GM08714 (cell line): ENCODE data around the gene PRDM1.
"Not testable (repeated sequence)": the region's sequence is repeated elsewhere in the genome, so short reads cannot be mapped to it uniquely, and the experiment has no call there.

Source experiments
- H3K4me3 ChIP-seq: fragments of 200-500 bp; sonication (Bioruptor generic); 2 replicates; pipeline ENCODE4 v1.5.1; 2014; ENCODE audit warnings: mild to moderate bottlenecking, low read length, inconsistent platforms
- ZNF274 ChIP-seq: IDR thresholded peaks from 2 replicates; pipeline ENCODE4 v1.6.1; 2012; ENCODE audit warnings: mild to moderate bottlenecking, low read depth, low read length

PRDM1 gene

DNA sequence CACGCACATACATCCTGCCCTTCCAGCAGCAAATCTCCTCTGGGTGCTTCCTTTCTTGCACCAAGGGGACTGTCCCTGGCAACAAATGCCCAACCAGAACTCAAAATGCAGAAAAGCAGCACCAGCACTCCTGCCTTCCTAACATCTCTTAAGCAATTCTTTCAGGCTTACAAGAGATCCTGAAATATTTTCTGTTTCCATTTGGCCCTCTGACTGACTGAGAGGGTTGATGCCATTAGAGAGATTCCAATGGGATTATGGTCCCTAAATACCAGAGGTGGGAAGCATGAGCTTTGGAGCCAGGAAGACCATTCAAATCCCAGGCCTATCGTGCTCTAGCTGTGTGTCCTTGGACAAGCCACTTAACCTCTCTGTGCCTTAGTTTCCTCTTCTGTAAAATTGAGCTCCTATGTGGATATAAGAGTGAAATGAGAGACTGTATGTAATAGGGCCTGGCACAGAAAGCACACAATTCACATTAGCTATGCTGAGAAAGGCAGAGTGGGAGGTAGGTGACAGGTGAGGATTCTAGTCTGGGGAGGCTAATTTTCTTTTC lies 56.8 kb downstream of the PRDM1 start:
- no peak overlapping the region; the same call in 1 of the 2 replicates for H3K4me3 ChIP-seq
- TF ChIP-seq ZNF274, result no peak

DNA sequence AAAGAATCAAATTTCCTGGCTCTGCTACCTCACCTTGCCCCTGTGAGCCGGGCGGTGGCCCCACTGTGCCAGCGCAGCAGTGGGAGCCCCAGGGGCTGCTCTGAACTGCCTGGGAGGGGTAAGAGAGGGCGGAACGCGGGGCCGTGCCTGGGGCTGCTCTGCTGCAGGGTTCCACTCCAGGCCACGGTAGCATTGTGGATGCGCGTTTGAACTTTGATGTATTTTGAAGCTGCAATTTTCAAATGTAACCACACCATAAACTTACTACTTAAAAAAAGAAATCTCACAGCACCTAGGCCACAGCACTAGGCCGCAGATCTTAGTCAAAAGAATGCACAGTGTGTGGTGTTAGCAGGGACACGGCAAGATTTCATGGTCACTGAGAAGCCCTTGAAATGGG lies 57.5 kb downstream of the PRDM1 start:
- H3K4me3 ChIP-seq, result no peak overlapping the region
- no peak for TF ChIP-seq ZNF274

DNA sequence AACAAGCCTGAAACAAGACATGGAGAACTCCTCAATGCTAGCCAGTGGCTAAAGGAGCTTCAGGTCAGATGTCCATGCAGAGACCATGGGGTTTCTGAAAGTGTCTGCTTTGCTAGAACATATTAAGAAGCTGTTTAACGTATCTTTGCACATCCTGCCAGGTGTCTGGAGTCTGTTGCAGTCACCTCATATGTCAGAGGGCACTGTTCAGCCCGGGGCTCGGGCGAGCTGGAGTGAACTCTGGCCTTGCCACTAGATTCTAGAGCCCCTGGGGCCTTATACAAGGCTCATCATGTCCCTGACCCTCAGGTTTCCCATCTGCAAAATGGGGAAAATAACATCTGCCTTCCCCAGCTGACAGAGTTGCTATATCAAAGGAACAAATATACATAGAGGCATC lies 59.0 kb downstream of the PRDM1 start:
- no peak overlapping the region; the same call in 1 of the 2 replicates for H3K4me3 ChIP-seq
- TF ChIP-seq ZNF274, result no peak

DNA sequence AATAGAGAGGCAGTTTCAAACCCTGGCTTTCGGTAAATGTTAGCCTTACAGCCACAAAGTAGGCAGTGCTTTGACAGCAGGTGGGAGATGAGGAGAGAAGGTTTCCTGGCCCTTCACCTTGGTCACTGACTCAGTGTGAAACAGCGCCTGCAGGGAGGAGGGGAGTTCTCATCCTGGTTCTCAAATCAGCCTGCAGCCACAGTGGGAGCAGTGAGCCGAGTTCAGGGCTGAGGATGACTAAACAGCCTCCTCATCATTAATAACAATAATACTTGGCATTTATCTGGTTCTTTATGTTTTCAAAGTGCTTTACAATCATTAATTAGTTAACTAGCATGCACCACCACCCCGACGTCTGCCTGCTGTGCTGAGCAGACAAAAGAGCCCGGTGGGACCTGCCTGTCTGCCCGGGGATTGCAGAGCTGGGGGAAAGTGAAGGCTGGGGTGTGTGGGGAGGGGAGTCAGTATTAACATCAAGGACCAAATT lies 59.6 kb downstream of the PRDM1 start:
- TF ChIP-seq ZNF274, result no peak
- no peak overlapping the region for H3K4me3 ChIP-seq

DNA sequence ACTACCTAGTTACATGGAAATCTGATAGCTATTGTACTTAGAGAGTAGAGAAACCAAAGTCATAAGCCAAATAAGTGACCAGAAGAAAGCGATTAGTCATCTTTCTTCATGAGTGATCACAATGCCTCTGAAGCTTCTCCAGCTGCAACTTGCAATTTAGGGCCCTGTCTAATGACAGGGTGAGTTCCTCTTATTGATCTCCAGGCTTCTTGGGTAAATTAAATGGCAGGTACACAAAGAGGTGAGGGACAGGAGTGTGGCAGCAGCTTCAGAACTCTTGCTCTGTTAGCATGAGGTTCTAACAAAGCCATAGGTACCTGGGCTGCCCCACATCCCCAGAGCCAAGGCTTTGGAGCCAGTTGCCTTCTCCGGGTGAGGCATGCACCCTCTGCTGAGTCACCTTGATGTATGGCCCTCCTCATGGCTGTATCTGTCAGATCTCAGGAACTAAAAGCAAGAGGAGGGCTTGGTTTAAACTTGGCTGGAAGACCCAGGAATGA lies 60.8 kb downstream of the PRDM1 start:
- TF ChIP-seq ZNF274, result no peak
- H3K4me3 ChIP-seq, result no peak overlapping the region

DNA sequence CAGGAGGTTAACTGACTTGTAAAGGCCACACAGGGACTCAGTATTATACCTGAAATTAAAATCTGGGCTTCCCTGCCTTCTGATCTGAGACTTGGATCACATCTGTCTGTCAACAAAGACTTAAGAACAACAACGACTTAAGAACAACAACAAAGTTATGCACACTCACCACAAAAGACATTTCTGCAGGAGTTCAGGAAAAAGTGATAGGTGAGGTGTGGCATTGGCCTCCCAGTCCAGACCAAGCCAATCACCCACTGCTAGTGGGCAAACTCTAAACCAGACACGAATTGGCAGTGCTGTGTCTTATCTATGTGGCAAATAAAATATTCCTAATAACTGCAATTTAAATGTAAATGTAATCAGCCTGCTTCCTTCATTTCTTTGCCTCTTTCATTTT lies 61.3 kb downstream of the PRDM1 start:
- H3K4me3 ChIP-seq, result no peak overlapping the region
- no peak for TF ChIP-seq ZNF274

DNA sequence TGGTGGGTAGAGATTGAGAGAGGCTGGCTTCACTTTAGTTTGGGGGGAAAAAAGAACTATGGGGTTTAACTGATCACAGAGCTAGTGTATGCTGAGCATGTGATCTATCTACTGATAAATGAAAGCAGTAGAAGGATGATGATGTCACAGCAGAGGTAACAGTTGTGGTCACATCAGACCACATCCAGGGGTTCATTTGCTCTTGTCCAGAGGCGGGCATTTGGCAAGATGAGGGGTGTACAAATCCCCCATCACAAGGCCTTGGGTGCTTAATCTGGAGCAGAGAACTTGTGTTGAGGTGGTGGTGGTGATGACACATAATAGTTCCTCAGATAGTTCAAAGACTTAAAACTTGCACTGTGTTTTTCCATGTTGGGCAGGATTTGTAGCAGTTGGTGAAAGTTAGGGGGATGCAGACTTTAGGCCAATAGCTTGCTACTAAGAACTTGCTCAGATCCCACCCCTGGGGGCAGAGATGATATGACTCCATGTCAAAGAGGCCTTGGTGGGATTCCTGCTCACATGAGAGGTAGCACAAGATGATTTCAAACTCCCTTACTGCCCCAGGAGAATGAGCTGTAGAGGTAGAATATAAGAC lies 63.4 kb downstream of the PRDM1 start:
- H3K4me3 ChIP-seq, result no peak overlapping the region
- no peak for TF ChIP-seq ZNF274

DNA sequence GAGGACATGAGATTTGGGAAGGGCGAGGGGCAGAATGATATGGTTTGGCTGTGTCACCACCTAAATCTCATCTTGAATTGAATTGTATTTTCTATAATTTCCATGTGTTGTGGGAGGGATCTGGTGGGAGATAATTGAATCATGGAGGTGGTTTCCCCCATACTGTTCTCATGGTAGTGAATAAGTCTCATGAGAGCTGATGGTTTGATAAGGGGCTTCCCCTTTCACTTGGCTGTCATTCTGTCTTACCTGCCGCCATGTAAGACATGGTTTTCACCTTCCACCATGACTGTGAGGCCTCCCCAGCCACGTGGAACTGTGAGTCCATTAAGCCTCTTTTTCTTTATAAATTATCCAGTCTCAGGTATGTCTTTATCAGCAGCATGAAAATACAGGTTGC lies 66.3 kb downstream of the PRDM1 start:
- H3K4me3 ChIP-seq, result not testable (repeated sequence)

DNA sequence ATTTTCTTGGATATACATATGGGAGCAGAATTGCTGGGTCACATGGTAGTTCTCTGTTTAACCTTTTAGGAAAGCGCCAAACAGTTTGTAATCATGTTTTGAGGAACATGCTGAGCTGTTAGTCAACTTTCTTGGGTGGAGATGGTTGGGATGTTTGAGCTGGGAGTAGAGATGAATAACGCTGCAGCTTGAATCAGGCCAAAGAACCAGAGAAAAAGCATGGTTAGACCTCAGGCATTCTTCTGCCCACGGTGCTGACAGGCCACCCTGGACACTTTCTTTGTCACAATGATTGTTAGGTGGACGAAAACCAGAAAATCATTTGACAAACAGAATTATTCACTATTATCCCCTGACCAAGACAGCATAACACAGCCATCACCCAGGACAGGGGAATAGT lies 66.8 kb downstream of the PRDM1 start:
- TF ChIP-seq ZNF274, result no peak
- H3K4me3 ChIP-seq, result no peak overlapping the region

DNA sequence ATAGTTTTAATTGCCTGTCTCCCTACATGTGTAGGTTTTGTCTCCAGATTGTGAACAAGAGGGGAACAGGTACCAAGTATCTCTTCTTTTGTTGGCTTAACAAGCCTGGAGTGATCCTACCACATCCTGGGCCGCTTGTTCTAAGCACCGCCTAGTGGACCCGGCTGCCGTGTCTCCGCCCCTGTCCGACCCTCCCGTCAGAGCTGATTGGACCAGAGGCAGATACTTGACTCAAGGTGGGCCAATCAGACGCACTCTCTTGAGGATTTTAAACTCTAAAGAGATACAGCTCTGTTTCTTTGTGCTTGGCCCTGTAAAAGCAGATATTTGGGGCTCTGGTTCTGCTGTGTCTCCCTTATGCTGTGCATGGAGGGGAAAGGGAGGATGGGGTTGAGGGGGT lies 68.2 kb downstream of the PRDM1 start:
- no peak overlapping the region for H3K4me3 ChIP-seq
- TF ChIP-seq ZNF274, result no peak

DNA sequence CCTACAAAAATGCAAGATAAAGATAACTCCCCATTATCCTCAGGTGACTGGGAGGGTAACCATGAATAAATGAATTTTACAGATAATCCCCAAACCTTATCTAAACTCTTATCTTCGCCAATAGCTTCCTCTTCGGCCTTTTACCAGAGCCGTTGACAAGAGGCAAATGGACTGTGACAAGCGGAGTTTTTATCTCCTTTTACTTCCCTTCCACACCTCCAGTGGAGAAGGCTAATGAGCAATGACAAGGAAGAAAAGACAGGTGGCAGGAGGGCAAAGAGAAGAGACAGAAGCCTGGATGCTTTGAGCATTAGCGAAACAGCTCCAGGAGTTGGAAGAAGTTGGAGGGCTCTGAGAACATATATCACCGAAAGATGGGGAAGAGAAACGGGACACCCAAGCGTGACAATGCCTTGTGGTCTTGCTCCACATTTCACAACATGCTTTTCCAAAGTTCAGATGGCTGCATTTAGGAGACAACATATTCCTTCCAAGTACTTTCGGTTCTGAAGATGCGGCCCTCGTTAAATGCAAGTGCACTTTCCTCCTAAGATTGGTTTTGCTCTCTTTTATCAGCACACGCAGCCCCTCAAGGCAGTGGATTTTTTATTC lies 69.2 kb downstream of the PRDM1 start:
- H3K4me3 ChIP-seq, result no peak overlapping the region
- no peak for TF ChIP-seq ZNF274

DNA sequence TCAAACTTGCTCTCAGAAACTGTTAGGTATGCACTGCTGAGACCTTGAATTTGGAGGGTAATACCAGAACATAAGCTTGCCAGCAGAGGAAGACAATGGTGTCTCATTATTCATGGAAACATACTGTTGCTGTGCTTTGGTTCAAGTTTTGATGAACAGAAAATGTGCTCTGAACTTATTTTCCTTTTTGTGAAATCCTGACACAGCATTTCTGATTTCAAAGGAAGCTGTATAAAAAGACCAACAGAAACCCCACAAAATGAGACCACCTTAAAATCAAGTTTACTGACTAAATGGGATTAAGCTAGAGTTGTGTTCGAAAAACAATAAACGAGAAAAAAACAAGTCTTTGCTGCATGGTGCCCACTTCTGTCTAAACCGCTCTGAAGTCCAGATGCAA lies 70.3 kb downstream of the PRDM1 start:
- no peak overlapping the region for H3K4me3 ChIP-seq
- no peak for TF ChIP-seq ZNF274

DNA sequence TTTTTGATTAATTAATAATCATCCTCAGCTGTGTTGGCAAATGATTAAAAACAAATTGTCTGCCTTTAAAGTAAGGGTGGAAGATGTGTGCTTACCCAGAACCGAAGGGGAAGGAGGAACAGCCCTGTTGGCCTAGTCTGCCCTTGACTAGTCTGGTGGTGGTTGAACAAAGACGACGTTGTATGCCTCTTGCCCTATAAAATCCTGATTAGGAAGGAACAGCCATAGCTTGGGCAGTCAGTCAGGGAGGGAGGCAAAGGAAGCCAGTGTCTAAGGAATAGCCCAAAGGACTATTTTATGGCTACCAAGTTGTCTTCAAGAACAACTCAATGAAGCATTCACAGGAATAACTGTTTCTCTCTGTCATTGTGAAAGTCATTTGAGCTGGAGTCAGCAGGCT lies 70.7 kb downstream of the PRDM1 start:
- no peak for TF ChIP-seq ZNF274
- H3K4me3 ChIP-seq, result no peak overlapping the region

DNA sequence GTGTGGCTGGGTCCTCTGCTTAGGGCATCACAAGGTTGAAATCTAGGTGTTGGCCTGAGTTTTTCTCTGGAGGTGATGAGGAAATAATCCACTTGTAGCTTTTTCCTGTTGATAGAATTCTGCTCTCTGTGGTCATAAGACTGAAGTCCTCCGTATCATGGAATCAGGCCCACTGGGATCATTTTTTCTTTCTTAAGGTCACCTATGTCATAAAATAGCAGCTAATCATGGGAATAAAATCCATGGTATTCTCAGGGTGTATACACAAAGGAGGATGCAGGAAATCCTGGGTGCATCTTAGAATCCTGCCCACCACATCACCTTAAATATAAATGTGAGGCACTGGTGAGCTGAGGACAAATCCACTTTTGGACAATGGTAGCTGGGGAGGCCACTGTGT lies 72.7 kb downstream of the PRDM1 start:
- no peak overlapping the region for H3K4me3 ChIP-seq
- no peak for TF ChIP-seq ZNF274
